NCI-H446 treated with DMSO at 0.1 percent for 48 hours (cell line): ENCODE data around the gene ZFYVE19.

Experiments used
- DNase-seq: peaks from one replicate; lab custom pipeline; 2025; lab: John Stamatoyannopoulos, UW

The ZFYVE19 gene

DNA sequence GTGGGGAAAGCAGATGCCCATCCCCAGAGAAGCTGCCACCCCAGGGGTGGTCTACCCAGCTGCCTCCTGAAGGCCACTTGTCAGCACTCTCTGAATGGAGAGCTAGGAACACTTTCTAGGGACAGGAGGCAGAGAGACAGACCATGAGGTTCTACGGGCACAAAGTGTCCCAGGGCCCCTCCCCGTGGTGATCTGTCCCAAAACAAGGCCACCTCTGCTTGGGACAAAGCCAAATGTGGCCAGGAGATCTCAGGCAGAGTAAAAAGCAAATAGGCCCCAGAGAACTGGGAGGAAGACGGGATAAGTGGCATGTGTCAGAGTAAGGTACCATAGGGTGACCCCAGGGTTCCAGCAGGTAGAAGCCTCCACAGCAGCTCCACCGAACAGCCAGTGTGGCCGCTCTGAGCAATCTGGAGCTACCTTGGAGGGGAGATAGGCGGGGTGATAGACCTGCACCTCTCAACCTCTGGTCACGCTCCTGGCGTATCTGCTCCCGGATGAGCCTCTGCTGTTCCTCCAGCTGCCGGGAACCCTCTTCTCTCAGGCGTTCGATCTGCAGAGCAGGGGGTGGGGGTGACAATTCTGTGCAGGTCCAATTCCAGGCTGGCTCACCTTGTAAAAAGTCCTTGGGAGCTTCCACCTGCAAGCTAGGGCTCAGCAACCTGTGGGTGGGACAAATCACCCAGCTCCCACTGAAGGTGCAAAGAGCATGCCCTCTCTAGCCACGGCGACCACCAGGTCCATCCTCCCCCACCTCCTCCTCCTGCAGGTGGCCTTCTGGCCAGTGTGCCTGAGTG is 31.0 kb upstream of the ZFYVE19 start:
- DNase-seq = no peak

- no peak for DNase-seq
Measured at GRCh38 chr15:40776537-40777141, 30.2 kb upstream of the ZFYVE19 start.

- DNase-seq = no peak
Measured at GRCh38 chr15:40782609-40783227, 24.2 kb upstream of the ZFYVE19 start.

DNA sequence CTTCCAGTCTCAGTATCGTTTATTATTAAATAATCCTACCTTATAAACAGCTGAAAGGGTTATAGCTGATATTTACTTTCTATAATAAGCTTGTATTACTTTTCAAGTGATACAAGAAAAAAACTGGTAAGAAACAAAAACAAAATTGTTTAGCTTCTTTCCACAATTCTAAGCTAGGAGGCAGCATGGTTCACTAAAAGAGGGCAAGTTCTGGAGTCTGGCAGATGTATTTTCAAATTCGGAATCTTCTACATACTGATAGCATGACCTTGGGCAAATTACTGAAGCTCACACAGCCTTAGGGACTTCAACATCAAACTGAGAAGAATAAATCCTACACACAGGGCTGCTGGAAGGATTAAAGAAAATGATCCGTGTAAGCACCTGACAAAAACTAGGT is 21.7 kb upstream of the ZFYVE19 start:
- no peak for DNase-seq

GRCh38 chr15:40785814-40786213 is 21.1 kb upstream of the ZFYVE19 start:
- no peak for DNase-seq

DNA sequence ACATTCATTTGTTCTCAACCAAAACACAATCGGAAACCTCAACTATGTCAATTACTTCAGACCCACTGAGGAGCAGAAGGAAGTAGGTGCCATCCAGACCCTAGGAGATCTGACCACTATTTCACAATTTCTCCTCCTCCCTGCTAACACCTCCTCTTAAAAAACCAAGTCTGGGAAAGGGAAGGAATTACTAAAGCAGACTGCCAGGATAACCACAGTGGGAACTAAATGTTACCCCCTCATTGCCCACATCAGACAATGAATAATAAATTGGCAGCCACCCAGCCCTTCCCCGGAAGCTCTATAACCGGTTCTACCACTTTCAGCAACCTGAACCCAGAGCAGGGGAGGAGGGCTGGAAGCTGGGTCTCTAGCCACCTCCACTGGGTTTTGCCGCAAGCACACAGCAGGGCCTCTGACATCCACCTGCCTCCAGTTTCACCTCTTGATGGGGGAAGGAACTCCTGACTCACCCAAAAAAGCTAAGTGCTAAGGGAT is 19.5 kb upstream of the ZFYVE19 start:
- no peak for DNase-seq

- DNase-seq = no peak
Measured at GRCh38 chr15:40787991-40788390, 18.9 kb upstream of the ZFYVE19 start.

- DNase-seq = no peak
Measured at GRCh38 chr15:40789119-40789518, 17.8 kb upstream of the ZFYVE19 start.

- DNase-seq = no peak
Measured at GRCh38 chr15:40789999-40790398, 16.9 kb upstream of the ZFYVE19 start.

DNA sequence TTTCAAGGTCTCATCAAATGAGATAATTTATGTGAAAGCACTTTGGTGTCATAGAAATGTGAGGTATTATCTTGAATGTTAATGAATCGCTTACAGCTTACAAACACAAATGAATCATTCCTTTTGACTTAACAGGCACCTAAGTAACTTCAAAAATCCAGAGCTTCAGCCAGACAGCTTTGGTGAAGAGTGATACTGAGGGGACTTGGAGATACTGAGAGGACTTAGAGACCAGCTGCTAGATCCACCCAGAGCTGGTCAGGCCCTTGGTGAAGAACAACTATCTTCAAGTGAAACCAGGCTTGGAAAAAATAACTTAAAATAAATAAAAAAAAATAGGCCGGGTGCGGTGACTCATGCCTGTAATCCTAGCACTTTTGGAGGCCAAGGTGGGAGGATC is 16.2 kb upstream of the ZFYVE19 start:
- no peak for DNase-seq

DNA sequence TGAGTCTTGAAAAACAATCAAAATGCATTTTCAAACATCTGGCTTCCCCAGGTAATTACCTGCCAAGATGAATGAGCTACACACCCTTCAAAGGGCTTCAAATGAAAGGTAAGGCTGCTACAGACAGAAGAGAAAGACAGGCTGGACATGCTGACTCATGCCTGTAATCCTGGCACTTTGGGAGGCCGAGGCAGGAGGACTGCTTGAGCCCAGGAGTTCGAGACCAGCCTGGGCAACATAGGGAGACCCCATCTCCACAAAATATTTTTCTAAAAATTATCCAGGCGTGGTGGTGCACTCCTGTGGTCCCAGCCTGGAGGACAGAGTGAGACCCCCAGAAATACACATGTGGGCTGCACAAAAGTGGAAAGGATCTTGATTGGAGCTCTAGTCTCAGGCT is 14.5 kb upstream of the ZFYVE19 start:
- no peak for DNase-seq

GRCh38 chr15:40793216-40793989 is 13.5 kb upstream of the ZFYVE19 start:
- no peak for DNase-seq

GRCh38 chr15:40796041-40796440 is 10.8 kb upstream of the ZFYVE19 start:
- no peak for DNase-seq

GRCh38 chr15:40796512-40796911 is 10.4 kb upstream of the ZFYVE19 start:
- DNase-seq = no peak

DNA sequence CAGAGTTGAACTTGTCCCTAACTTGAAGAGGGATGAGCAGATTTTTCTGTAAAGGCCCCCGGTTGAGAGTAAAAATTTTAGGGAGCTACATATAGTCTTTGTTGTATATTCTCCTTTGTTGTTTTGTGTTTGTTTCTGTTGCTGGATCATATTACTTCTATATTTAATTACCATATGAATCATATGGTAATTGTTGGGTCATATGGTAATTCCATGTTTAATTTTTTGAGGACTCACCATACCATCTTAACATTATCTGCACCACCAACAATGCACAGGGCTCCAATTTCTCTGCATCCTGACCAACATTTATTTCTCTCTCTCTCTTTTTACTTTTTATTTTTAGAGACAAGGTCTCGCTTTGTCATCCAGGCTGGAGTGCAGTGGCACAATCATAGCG is 7.4 kb upstream of the ZFYVE19 start:
- no peak for DNase-seq

DNA sequence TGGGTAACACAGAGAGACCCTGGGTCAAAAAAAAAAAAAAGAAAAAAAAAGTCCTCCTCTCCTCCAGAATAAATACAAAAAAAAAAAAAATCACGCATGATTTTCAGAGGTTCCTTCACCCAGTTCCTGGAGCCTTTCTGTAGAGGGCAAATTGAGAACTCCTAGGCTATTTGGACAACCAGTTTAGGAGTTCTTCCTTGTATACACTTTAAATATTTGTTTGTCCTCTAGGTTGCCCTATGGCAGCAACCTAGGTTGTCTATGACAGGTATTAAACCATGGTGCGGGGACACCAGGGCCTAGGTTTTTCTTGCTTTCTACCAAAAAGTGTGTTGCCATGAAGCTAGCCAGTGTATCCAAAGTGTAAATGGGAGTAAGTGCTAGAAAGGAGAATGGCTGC is 3.8 kb upstream of the ZFYVE19 start:
- DNase-seq = no peak

GRCh38 chr15:40803688-40804087 is 3.2 kb upstream of the ZFYVE19 start:
- DNase-seq = no peak

DNA sequence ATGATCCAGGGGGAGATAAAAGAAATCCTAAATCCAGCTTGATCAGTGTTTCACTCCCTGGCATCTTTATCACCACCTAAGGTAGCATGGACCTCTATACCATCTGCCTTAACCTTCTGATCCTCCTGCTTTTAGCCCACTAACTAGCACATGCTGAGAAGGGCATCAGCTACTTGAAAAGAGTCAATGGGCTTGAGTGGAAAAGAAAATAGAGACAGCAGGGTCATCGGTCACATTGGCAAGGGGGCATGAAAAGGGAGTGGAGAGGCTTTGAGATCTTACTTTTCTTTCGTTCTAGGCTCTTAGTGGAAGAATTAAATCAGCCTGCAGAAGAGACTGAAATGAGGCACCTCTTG is 239 bp upstream of the ZFYVE19 start:
- DNase-seq = peak; percentile 27

DNA sequence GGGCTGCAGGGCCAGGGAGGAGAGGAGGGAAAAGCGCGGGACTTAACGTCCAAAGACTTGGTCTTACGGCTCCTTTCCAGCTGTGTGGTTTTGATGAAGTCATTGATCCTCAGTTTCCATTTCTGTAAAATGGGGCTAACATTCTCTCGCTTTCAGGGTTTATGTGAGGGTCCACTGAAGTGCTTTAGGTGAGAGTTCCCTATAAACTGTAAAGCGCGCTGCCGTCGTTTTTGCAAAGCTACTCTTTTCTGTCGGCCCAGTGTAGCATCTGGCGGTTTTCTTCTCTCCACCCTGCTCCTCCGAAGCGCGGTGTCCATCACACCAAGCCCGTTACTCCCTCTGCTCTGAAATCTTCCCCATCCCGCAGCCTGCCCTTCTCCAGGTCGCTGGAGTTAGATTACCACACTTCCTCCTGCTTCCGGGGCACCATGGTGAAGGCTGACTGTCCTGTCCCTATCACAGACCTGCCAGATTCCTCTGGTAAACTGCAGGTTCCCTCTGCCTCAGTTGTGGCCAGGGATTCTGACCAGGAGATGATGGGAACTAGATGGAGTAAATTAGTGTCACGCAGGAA is 1.1 kb downstream of the ZFYVE19 start:
- no peak for DNase-seq

DNA sequence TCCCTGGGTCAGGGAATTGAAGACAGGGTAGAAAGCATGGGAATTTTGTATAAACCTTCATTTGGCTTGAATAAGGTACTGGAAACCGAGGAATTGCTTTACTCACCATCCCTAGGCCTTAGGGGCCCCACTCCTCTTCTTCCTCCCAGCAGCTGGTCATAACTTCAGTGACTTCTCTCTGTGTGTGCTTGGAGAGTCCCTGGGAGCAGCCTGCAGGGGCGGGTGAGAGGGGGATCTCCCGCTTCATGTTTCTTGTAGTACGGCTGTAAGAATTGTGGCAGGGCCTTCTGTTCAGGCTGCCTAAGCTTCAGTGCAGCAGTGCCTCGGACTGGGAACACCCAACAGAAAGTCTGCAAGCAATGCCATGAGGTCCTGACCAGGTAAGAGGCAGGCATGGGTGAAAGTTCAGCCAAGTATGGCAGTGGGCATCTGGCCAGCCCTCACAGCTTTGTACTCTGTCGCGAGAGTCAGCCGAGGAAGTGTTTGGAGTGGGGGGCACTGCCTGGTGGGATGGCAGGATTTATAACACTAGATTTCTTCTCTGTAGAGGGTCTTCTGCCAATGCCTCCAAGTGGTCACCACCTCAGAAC is 2.1 kb downstream of the ZFYVE19 start:
- DNase-seq = no peak

- DNase-seq = no peak
Measured at GRCh38 chr15:40812721-40813425, 6.0 kb downstream of the ZFYVE19 start.
